SHP77 treated with DMSO at 0.1 percent for 48 hours (cell line): ENCODE measurements around the gene VPS35L.
"Not testable (repeated sequence)": the region's sequence is repeated elsewhere in the genome, so short reads cannot be mapped to it uniquely, and the experiment has no call there.

ENCODE experiments used
- DNase-seq: peaks from one replicate; lab custom pipeline; 2025; lab: John Stamatoyannopoulos, UW

VPS35L gene

DNA sequence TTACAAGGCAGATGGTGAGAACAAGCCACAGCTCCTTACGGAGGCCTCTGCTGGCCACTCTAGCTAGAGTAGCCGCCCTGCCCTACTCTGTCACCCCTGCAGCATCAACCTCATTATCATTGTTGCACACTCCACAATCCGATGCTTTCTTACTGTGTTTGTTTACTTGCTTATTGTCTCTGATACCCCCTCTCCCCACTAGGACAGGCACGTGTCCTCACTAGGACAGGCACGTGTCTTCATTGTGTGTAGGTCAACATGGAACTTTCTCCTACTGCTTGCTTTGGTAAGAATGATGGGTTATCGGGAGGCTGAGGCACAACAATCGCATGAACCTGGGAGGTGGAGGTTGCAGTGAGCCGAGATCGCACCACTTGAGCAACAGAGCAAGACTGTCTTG is 98.6 kb downstream of the VPS35L start:
- no peak for DNase-seq

DNA sequence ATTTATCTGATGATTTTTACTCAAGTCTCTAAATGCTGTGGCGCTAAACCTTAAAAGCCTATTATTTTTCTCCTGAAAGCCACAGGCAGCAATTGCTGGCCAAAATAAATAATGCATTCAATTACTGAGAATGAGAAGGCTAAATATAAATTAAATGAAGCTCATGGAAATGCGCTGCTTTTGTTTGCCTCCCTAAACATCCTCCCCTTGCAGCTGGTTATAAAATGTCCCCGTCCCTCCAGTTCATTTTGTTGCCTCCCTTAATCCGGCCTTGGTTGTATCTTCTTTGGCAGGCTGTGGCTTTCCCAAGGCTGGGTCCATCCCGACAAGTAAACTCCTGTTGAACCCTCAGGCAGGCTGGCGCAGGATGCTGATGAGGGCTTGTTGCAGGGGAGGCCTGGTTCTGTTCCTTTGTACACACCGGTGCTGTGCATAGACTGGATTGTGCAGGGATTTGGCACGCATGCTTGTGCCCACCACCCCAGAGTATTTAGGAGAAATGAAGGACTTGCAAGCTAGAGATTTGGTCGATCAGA is 99.8 kb downstream of the VPS35L start:
- no peak for DNase-seq

DNA sequence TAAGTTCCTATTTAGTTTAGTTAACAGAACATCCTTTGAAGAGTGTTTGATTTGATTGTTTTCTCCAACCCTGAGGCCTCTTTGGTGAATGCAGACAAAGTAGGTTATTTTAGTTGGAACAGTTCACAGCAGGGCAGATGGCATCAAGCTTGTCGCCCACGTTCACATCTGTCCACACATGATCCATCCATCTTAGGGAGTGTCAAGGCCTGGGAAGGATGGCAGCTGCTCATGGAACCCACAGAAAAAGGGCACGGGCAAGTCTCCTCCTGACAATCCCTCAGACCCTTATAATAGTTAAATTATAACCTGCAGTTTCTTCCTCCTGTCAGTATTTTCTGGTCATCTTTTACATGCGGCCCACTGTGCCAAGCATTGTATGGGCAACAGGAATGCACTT is 102.3 kb downstream of the VPS35L start:
- DNase-seq, result no peak

DNA sequence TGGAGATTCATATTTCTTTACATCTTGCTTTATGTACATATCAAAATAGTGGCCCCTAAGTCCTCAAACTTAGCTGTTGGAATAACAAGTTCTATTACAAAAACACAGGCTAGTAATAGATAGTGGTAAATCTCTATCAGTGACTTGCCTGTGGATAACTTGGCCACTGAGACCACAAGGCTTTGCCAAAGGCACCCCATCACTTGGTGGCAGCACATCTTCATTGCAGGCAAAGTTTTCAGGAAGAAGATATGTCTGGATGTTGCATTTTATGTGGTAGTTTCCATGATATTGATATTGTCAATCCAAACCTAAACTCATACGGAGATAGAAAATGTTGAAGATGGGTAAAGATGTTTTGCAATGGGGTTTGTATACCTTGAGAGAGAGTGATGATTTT is 104.1 kb downstream of the VPS35L start:
- DNase-seq, result no peak

DNA sequence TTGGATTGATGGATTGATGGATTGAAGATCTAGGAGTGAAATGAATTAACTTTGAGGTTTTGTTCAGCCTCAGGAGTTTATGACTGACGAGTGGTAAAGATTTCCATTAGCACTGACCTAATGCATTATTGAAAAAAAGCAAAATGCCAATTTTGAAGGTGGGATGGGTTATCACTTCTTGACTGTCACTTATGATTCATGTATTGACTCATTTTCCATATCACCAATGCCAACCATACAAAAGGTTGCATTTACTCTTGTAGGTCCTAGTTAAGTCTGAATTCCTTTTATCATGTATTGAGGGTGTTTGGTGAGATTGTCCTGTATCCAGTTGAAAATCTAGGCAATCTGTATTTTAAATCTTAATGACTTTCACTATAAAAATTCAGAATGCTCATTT is 104.9 kb downstream of the VPS35L start:
- DNase-seq, result no peak

DNA sequence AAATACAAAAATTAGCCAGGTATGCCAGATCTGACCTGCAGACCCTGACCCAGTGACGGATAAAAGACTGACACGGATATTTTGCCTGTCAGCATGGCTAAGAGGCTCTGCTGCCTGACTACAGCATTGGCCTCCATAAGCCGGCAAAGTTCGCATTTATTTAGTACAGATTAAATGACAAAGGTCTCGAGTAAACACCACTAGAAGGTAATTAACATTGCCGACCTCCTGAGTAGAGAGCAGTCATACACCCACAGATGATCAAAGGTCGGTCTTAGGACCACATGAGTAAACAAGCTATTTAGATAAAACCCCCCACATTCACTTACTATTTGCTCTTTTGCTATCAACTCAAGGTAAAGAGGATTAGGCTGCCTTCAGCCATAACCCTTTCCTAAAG is 106.8 kb downstream of the VPS35L start:
- no peak for DNase-seq

DNA sequence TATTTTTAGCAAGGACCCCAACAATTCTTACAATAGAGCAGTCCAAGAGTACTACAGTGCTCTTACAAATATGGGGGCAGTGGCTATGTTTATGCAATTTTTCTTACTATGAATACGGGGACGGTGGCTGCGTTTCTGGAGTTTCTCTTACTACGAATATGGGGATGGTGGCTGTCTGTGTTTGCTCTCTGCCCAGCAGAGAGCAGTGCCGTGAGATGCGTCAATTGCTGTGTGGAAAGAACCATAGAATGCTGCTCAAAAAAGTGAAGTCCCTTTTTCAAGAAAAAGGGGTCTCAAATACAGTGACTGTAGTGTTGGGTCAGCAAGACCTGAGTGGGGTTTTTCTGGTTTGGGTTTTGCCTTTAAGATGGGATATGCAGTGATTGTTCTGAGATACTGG is 108.7 kb downstream of the VPS35L start:
- no peak for DNase-seq

DNA sequence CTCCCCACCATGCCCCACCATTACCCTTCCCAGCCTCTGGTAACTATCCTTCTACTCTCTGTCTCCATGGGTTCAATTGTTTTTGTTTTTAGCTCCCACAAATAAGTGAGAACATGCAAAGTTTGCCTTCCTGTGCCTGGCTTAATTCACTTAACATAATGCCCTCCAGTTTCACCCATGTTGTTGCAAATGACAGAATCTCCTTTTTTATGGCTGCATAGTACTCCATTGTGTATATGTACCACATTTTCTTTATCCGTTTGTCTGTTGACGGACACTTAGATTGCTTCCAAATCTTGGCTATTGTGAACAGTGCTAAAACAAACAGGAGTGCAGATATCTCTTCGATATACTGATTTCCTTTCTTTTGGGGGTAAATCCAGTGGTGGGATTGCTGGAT is 109.8 kb downstream of the VPS35L start:
- not testable (repeated sequence) for DNase-seq

DNA sequence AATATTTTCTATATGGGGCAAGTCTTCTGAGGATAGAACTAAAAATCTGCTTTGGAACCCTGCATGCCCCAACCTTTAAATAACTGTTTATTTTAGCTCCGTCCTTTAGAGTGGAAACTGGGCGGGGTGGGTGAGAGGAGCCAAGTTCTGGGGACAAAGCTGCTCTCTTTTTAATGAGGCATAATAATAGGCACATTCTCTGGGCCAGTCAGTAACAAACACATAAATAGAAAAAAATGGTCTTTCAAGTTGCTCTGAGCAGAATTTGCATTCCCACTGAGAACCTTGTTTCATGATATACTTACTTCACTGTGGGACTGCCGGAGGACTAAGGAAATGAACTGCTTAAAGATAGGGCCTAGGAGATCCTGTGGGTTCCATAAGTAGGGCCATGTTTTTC is 111.0 kb downstream of the VPS35L start:
- DNase-seq, result no peak

DNA sequence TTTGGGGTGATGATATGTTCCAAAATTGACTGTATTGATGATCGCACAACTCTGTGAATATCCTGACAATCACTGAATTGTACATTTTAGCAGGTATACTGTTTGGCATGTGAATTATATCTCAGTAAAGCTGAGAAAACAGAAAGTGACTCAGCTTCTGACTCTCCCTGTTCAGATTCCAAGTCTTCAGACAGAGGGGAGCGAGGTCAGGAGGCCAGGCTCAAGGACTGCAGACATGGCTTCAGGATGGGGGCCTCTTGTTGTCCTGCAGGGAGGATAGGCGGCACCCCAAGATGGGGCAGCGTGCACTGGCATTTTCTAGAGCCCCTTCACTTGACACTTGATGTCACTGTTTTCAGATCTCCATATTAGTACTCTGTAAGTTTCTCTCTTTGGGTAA is 116.9 kb downstream of the VPS35L start:
- DNase-seq, result no peak

DNA sequence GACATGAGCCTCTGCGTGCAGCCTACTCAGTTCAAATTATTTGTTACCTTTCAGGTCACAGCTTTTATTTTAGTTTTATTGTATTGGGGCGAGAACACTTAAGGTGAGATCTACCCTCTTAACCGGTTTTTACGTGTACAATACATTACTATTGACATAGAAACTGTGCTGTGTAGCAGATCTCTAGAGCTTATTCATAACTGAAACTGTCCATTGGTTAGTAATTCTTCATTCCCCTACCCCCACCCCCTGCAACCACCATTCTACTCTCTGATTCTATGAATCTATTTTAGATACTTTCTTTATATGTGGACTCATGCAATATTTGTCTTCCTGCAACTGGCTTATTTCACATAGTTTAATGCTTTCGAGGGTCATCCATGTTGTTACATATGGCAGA is 119.0 kb downstream of the VPS35L start:
- no peak for DNase-seq

DNA sequence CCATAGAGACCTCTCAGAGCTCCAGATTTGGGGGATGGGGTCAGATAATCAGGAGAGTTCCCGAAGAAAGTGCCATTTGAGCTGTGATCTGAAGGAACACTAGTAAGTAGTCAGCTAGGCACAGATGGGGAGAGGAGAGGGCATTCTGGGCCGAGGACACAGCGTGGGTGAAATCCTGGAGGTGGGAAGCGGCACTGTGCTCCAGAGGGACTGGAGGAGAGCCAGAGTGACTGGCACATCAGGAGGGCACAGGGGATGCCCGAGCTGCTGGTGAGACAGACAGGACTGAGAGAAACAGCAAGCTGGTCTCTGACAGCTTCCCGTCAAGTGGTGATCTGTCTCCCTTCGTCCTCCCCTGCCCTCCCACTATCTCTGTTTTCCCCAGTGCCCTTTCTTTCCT is 121.9 kb downstream of the VPS35L start:
- no peak for DNase-seq

DNA sequence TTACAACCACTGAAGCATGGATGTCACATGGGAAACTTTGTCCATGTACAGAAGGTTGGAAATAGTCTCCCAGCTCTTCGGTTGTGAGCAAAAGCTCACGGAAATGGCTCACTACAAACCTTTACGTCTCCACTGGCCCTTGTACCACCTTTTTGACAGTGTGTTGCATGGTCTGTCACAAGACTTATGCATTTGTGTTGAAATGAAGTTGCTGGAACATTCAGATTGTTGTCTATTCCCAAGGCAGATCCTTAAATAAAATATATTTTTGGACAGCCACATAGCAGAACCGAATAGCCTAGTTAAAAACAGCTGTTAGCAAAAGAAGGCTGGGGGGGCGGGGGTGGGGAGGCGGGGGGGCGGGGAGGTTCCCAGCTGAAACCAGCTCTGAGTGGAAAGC is 123.3 kb downstream of the VPS35L start:
- no peak for DNase-seq

DNA sequence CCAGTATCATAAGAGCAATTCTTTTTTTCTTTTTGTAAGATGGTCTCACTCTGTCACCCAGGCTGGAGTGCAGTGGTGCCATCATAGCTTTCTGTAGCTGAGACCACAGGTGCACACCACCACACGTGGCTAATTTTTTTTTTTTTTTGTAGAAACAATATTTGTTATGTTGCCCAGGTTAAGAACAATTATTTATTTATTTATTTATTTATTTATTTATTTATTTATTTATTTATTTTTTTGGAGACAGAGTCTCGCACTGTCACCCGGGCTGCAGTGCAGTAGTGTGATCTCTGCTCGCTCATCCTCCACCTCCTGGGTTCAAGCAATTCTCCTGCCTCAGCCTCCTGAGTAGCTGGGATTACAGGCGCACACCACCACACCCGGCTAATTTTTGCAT is 123.8 kb downstream of the VPS35L start:
- not testable (repeated sequence) for DNase-seq

DNA sequence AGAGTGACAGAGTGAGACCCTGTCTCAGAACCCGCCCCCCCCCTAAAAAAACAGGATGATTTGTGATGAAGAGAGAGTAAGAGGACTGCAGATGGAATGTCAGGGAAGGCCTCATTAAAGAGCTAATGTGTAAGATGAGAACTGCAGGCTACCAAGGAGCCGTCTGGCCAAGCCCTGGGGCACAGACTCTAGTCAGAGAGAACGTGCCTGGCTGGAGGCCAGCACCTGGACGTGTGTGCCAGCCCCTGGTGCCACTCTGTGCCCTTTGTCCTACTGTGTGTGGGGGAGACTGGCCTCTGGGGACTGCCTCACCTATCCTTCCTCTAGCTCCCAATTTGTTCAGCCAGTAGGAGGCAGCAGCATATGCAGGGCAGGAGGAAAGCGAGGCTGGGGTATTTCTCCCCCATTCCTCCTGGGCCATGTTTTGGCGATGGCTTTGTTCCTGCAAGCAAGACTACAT is 125.4 kb downstream of the VPS35L start:
- DNase-seq, result no peak

DNA sequence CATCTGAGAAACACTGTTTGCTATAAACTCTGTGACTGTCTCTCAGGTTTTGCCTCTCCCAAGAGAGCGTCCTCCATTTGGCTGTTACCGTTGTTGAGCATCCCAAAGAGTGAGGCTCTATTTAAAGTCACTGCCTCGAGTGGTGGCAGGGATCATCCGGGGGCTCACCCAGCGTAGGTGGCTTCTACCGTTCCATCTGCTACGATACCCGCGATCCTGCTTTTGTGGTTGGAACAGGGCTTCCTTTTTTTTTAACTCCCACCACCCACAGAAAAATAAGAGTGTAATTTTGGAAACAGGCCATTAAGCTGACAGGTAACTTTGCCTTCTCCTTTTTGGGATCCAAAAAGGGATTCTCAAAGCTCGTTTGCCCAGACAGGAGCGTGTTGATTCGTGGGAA is 126.1 kb downstream of the VPS35L start:
- DNase-seq, result no peak

DNA sequence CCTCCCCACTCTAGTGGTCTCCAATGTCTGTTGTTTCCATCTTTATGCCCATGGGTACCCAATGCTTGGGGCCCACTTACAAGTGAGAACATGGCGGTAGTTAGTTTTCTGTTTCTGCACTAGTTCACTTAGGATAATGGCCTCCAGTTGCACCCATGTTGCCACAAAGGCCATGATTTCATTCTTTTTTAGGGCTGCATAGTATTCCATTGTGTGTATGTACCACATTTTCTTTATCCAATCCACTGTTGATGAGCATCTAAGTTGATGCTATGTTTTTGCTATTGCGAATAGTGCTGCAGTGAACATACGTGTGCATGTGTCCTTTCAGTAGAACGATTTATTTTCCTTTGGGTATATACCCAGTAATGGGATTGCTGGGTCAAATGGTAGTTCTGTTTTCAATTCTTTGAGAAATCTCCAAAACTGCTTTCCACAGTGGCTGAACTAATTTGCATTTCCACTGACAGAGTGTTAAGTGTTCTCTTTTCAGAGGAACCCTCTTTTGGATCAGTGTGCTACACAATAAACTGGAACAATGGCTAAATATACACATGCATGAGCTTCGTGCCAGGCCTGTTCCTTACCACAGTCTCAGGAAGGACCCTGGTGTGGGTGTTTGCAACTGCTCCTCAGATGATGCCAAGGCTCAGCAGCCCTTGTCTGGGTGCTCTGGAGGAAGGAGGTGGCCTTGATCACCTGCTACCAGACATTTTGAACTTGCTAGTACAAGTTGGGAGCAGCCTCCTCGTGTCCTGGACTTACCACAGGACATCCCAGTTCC is 128.1 kb downstream of the VPS35L start:
- no peak for DNase-seq

DNA sequence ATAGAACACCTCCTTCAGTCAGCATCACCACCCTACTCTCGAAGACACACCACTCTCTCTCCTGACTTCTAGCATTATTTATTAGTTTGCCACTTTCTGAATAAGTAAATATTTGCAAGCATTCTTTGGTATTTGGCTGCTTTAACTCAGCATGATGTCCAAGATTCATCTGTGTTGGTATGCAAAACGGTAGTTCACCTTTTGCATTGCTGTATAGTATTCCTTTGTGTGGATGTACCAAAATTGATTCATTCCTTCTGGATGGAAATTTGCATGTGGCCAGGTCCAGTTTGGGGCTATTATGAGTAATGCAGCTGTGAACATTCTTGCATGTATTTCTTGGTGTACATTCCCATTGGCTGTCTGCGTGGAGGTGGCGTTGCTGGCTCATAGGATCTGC is 129.7 kb downstream of the VPS35L start:
- no peak for DNase-seq

DNA sequence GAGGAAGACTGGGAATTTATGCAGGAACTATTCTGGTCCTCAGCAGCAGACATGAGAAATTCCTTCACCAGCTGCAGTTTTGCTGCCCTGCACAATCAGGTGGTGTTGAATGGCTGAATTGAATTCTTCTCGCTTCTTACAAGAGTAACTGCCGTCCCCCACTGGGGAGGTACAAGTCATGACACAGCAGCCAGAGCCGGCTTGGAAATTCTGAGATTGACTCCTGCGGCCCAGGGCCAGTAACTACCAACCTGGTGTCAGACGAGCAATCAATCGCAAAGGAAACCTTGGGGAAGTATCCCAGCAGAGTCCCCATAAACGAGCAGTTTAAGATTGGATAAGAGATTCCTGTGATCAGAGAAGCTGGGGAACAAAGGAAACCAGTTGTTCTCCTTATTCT is 131.8 kb downstream of the VPS35L start:
- DNase-seq, result no peak

DNA sequence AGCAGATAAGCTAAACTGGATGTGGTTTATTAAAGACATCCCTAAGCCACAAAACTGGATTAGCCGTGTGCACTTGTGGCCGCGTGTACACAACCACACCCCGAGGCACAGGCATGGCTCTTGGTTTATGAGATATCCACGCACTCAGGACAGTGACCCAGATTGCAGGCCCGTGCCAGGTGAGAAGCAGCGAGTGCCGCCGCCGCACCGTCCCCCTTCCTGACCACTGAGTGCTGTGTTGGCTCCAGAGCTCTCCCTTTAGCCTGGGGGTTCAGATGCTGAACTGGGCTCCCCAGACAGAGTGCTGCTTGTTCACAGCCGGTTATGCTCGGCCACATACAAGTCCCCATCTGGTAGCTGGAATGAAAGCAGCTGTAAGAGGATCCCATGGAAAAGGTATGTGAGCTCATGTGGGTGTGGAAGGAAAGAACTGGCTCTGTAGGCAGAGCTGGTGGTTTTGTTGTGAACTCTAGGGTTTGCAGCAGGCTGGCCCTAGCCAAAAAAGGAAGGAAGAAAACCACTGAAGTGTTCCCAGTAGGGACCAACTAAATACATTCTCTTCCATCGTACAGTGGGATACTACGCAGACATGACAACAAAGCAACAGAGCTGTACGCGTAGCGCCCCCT is 133.0 kb downstream of the VPS35L start:
- no peak for DNase-seq

DNA sequence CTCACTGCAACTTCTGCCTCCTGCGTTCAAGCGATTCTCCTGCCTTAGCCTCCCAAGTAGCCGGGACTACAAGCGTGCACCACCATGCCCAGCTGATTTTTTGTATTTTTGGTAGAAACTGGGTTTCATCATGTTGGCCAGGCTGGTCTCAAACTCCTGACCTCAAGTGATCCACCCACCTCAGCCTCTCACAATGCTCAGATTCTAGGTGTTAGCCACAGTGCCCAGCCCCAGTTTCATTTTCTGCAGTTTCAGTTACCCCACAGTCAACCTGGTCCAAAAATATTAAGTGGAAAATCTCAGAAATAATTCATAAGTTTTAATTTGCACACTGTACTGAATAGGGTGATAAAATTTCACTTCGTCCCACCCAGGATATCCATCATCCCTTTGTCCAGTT is 133.8 kb downstream of the VPS35L start:
- no peak for DNase-seq

DNA sequence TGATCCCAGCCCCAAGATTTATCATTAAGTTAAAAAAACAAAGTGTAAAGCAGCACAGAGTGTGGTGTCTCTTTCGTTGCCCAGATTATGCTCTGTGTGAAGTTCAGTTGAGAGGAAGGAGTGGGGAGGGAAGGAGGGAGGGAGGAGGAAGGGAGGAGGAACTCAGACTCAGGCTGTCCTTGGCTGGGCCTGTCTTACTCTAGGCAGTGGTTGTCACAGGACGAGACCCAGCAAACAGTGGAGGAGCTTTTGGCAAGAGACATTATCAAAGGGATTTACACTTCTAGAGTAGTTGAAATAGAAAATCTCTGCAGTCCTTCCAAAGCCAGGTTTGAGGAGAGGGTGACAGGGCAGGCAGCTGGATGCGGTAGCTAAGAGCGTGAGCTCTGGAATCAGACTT is 134.7 kb downstream of the VPS35L start:
- DNase-seq, result no peak

DNA sequence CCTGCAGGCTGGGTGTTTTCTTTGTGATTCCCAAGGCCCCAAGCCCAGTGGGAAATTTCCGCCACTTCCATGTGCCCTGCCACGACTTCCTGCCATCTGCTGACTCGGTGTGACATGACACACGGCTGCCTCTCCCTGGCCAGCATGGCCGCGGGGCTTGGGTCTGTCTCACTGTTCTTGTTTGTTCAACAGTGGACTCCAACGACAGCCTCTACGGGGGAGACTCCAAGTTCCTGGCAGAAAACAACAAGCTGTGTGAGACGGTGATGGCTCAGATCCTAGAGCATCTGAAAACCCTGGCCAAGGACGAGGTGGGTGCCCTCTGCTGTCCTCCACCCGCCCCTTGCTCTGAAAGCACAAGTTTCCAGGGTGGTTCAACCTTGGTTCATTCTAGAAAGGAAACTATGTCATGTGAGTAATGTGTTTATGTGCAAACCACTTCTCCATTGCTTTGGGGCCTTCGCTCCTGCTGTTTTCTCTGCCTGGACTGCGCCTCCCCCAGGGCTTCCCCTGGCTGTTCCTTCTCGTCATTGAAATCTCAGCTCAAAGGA is 135.7 kb downstream of the VPS35L start:
- DNase-seq, result no peak
